Endothelial cell of umbilical vein (primary cell): ENCODE measurements around the gene ANO9. TPM values are rescaled to one million over a fixed set of nuclear protein-coding genes. Genes with fewer than 3 reads are reported as not detected.

Source experiments
- BruUV-seq: library from RNA; stranded (reverse); fragments of 400-500 nt; replicated peaks from 2 replicates; lab custom pipeline; 2021; lab: Mats Ljungman, UMichigan
- CTCF ChIA-PET: fragments of 300-600, 350-600 bp; sonication (Branson Sonifier 250); formaldehyde crosslinking; loops from one replicate; lab custom pipeline; 2021; ENCODE audit warnings: antibody characterized with exemption, inconsistent platforms; lab: Charles Lee
- POLR2A ChIA-PET: fragments of 300-600, 350-600 bp; sonication (Branson Sonifier 250); formaldehyde crosslinking; loops from one replicate; lab custom pipeline; 2021; ENCODE audit warnings: antibody characterized with exemption, inconsistent platforms; lab: Charles Lee
- DNase-seq: peaks from one replicate; pipeline ENCODE4 v3.0.0-alpha.2; 2011; ENCODE audit warnings: low read depth, low spot score
- FAIRE-seq: peaks from 2 replicates; lab custom pipeline; 2011; peaks lifted over from hg19 to GRCh38; lab: Jason Lieb, UNC
- H2AFZ ChIP-seq: 2 replicates; pipeline ENCODE4 v1.6.0; 2012; ENCODE audit warnings: low read depth, low read length, control low read depth, inconsistent platforms
- H3K27ac ChIP-seq: 2 replicates; pipeline ENCODE4 v1.5.1; 2011; ENCODE audit warnings: low read depth, mild to moderate bottlenecking, control low read depth, low read length, moderate library complexity; ENCODE audit not compliant: insufficient read depth
- H3K27me3 ChIP-seq, 2 experiments: 2 replicates each; pipeline versions ENCODE4 v1.6.0 to v1.6.1; 2011; ENCODE audit warnings: low read length in 2 of 2, mixed read lengths in 1 of 2; ENCODE audit not compliant: control insufficient read depth in 2 of 2, insufficient read depth in 2 of 2
- H3K36me3 ChIP-seq, 2 experiments: 2 replicates in 1 of 2; 3 replicates in 1 of 2; pipeline ENCODE4 v1.5.1; 2011; ENCODE audit warnings: low read length in 2 of 2, mild to moderate bottlenecking in 1 of 2, moderate library complexity in 1 of 2; ENCODE audit not compliant: control insufficient read depth in 2 of 2, insufficient read depth in 2 of 2; ENCODE audit errors: extremely low read depth in 1 of 2
- H3K4me1 ChIP-seq: 3 replicates; pipeline ENCODE4 v1.5.1; 2011; ENCODE audit warnings: mild to moderate bottlenecking, low read length; ENCODE audit not compliant: control insufficient read depth, insufficient read depth; ENCODE audit errors: extremely low read depth
- H3K4me2 ChIP-seq: 2 replicates; pipeline ENCODE4 v1.6.1; 2011; ENCODE audit warnings: low read length, control low read depth, mixed read lengths; ENCODE audit not compliant: insufficient read depth
- H3K4me3 ChIP-seq, 3 experiments: fragments of 200-600 bp in 1 of 3; sonication (generic), shearing (Covaris generic) in 1 of 3; replicated peaks in 1 of 3; 2 replicates each; pipeline ENCODE4 v1.5.1; 2011 to 2016; ENCODE audit warnings: control low read depth in 3 of 3, low read length in 3 of 3, mild to moderate bottlenecking in 2 of 3, inconsistent platforms in 1 of 3, low read depth in 1 of 3, moderate library complexity in 1 of 3; ENCODE audit not compliant: insufficient read depth in 1 of 3
- H3K79me2 ChIP-seq: 2 replicates; pipeline ENCODE4 v1.6.0; 2012; ENCODE audit warnings: low read length, inconsistent platforms; ENCODE audit not compliant: control insufficient read depth, insufficient read depth
- H3K9ac ChIP-seq: replicated peaks from 2 replicates; pipeline ENCODE3; 2011; ENCODE audit warnings: low read length, control low read depth; ENCODE audit not compliant: insufficient read depth; ENCODE audit errors: extremely low read depth
- H3K9me1 ChIP-seq: replicated peaks from 3 replicates; pipeline ENCODE4 v1.6.0; 2011; ENCODE audit warnings: mild to moderate bottlenecking, low read length; ENCODE audit not compliant: control insufficient read depth, insufficient read depth; ENCODE audit errors: extremely low read depth
- H3K9me3 ChIP-seq: replicated peaks from 2 replicates; pipeline ENCODE4 v1.5.1; 2012; ENCODE audit warnings: low read length, inconsistent platforms; ENCODE audit not compliant: control insufficient read depth, insufficient read depth
- H4K20me1 ChIP-seq: replicated peaks from 2 replicates; pipeline ENCODE3; 2011; ENCODE audit warnings: mild to moderate bottlenecking, low read length; ENCODE audit not compliant: control insufficient read depth, insufficient read depth; ENCODE audit errors: extremely low read depth
- EZH2 ChIP-seq: IDR thresholded peaks from 2 replicates; pipeline ENCODE4 v1.6.1; 2012; ENCODE audit warnings: borderline replicate concordance, low read depth, mild to moderate bottlenecking, moderate library complexity, low read length, inconsistent platforms; ENCODE audit not compliant: severe bottlenecking
- FOS ChIP-seq: IDR thresholded peaks from 2 replicates; pipeline ENCODE4 v1.6.1; 2011; ENCODE audit warnings: mild to moderate bottlenecking, low read length, moderate library complexity, borderline replicate concordance; ENCODE audit not compliant: insufficient read depth
- GATA2 ChIP-seq: IDR thresholded peaks from 2 replicates; pipeline ENCODE4 v1.7.0; 2011; ENCODE audit warnings: low read depth, mild to moderate bottlenecking, moderate library complexity, mixed read lengths, low read length; ENCODE audit not compliant: insufficient read length, insufficient read depth
- POLR2A ChIP-seq: IDR thresholded peaks from 2 replicates; pipeline ENCODE4 v1.6.1; 2012; ENCODE audit warnings: low read depth, mild to moderate bottlenecking, control low read depth, low read length
- POLR2AphosphoS5 ChIP-seq: IDR thresholded peaks from 2 replicates; pipeline ENCODE4 v1.6.1; 2012; ENCODE audit warnings: low read depth, mild to moderate bottlenecking, control low read depth, low read length, moderate library complexity; ENCODE audit not compliant: insufficient read depth
- dilution Hi-C: fragments of 300-500 bp; cut with MboI; formaldehyde crosslinking; loops from one replicate; pipeline ENCODE4 v1.15.0; 2019; ENCODE audit warnings: low sequenced_read_pairs; ENCODE audit not compliant: extremely low pct_ligation_motif_present
- intact Hi-C: fragments of 100-400 bp; cut with micrococcal nuclease; formaldehyde crosslinking; loops from one replicate; pipeline ENCODE4 v1.10.0; 2022
- polyA plus RNA-seq, 4 experiments: library from polyadenylated mRNA; depleted of rRNA in 3 of 4; stranded (reverse) in 3 of 4; unstranded in 1 of 4; fragments of >200 nt; gene quantifications; 2 replicates each; pipeline versions ENCODE4 v1.2.1 to v1.2.3, GENCODE V29; 2011 to 2012; ENCODE audit warnings: missing spikeins in 1 of 4
- total RNA-seq: library from RNA; stranded (reverse); gene quantifications from 2 replicates; pipeline ENCODE4 v1.2.3, GENCODE V29; 2021
- TF ChIP-seq, protein P1 (sequence below): IDR thresholded peaks from 2 replicates; pipeline ENCODE4 v1.6.1; 2011; ENCODE audit not compliant: insufficient read depth, insufficient read length
- TF ChIP-seq, protein P2 (sequence below), 2 donors: IDR thresholded peaks; 1 replicate in 1 of 2; 2 replicates in 1 of 2; pipeline ENCODE4 v1.5.1; 2011; ENCODE audit warnings: low read length in 2 of 2, mild to moderate bottlenecking in 2 of 2, moderate library complexity in 2 of 2, control low read depth in 1 of 2, inconsistent platforms in 1 of 2, low read depth in 1 of 2; ENCODE audit not compliant: insufficient read depth in 1 of 2; ENCODE audit errors: extremely low read depth in 1 of 2

The ANO9 gene
- total and polyA plus RNA-seq, 2 donors (not counting 3 experiments of a cell fraction or from before 2014, with no cell fraction given), result 0.23 TPM; not detected in 1

DNA sequence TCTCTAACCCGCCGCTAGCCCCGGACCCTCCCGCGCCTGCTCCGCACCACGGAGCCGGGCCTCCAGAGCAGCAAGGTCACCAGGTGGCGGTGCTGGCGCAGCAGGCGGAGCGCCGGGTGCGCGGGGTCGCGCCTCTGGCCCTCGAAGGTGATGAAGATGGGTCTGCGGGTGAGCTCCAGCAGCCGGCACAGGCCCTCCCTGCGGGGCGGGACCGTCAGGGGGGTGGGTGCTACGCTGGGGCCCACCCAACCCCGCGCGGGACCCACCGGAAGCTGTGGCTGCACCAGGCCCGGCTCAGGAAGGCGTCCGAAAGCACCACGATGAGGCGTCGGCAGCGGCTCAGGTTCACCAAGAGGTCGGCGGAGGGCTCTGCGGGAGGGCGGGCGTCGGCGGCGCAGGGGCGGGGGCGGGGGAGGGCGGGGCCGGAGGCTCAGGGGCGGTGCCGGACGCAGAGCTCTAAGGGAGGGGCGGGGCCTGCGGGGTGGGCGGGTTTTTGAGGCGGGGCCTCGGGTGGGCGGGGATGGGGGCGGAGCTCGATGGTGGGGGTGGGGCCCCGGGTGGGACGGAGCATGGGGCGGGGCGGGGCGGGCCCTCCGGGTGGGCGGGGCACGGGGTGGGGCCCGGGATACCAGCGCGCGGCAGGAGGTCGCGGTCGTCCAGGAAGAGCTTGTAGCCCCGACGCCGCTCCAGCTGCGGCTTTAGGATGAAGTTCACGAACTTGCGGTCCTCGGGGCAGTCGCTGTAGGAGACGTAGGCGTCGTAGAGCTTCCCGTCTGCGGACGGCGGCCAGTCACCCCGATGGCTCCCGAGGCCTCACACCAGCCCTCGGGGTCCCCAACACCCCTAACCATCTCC lies 34.8 kb downstream of the ANO9 start:
- TF ChIP-seq, protein P1, sequence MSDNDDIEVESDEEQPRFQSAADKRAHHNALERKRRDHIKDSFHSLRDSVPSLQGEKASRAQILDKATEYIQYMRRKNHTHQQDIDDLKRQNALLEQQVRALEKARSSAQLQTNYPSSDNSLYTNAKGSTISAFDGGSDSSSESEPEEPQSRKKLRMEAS, result no peak
- TF ChIP-seq FOS (no peak), POLR2A (peak; percentile 23), POLR2AphosphoS5 (no peak), GATA2 (no peak), EZH2 (no peak)
- TF ChIP-seq, protein P2, sequence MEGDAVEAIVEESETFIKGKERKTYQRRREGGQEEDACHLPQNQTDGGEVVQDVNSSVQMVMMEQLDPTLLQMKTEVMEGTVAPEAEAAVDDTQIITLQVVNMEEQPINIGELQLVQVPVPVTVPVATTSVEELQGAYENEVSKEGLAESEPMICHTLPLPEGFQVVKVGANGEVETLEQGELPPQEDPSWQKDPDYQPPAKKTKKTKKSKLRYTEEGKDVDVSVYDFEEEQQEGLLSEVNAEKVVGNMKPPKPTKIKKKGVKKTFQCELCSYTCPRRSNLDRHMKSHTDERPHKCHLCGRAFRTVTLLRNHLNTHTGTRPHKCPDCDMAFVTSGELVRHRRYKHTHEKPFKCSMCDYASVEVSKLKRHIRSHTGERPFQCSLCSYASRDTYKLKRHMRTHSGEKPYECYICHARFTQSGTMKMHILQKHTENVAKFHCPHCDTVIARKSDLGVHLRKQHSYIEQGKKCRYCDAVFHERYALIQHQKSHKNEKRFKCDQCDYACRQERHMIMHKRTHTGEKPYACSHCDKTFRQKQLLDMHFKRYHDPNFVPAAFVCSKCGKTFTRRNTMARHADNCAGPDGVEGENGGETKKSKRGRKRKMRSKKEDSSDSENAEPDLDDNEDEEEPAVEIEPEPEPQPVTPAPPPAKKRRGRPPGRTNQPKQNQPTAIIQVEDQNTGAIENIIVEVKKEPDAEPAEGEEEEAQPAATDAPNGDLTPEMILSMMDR (IDR thresholded peaks at IDR 0.05; ENCODE audit: extremely low read depth in 1 of 2, insufficient read depth in 1 of 2, low read depth in 1 of 2, low read length in 2 of 2), result peak in 1 of 2 donors; percentile 7
- Histone ChIP-seq H4K20me1 (no peaks in the 10 kb centered on the region), H3K79me2 (no peaks in the 10 kb centered on the region), H3K4me3 (peak overlapping the region; percentile 42 to 51 (median 47)), H3K4me1 (peaks cover 5% of the 10 kb centered on the region), H3K9me1 (no peaks in the 10 kb centered on the region), H3K36me3 (no peaks in the 10 kb centered on the region), H3K27ac (peak overlapping the region; percentile 38), H2AFZ (peak overlapping the region; percentile 88), H3K4me2 (peak overlapping the region; percentile 57), H3K27me3 (no peaks in the 10 kb centered on the region), H3K9me3 (no peaks in the 10 kb centered on the region), H3K9ac (peak overlapping the region; percentile 40)
- peak; percentile 55 for FAIRE-seq
- DNase-seq, result peak; percentile 46
- no TSS peak for BruUV-seq
- dilution Hi-C loops, result no loop called here
- intact Hi-C loops, result loop anchor here (1.0 kb wide), 2 partner anchors 8 to 111 kb away; no protein-coding TSS in a partner anchor
- POLR2A ChIA-PET, result interaction anchor here (0.9 kb wide), 1 partner anchor 200 kb away, joined by 3 read pairs; the partner anchor contains the start of genes BET1L and RIC8A
- CTCF ChIA-PET, result interaction anchor here (0.7 to 5.5 kb wide), 11 partner anchors 8 to 156 kb away, joined by 3 to 57 read pairs (median 4); partner anchors contain the start of genes PTDSS2 and RNH1
